ENCODE data around the gene NCAPG. TPM values are rescaled to one million over a fixed set of nuclear protein-coding genes. Genes with fewer than 3 reads are reported as not detected.

The NCAPG gene
- polyA plus RNA-seq, 3 donors = not detected

GRCh38 chr4:17811078-17811603 lies 362 bp downstream of the NCAPG start:
- Mint-ChIP-seq H3K27ac (peak overlapping the region in 6 of 7 donors; percentile 1 to 99 (median 87)), H3K4me3 (peak overlapping the region; percentile 98 to 99), H3K4me1 (peaks cover 54% of the 10 kb centered on the region), H3K9me3 (no peaks in the 10 kb centered on the region), H3K27me3 (ENCODE audit: low read depth in 3 of 3) (no peaks in the 10 kb centered on the region), H3K36me3 (peaks cover 6 to 14% of the 10 kb centered on the region in 2 donors)
- 0% methylated on average over 40 of the region's 48 CpGs for WGBS (ENCODE audit: insufficient coverage)
- Histone ChIP-seq H4K20me1 (ENCODE audit: insufficient read depth, low read length) (peaks cover 13% of the 10 kb centered on the region), H3K27ac (ENCODE audit: low read depth in 1 of 2, low read length in 2 of 2) (peak overlapping the region in 1 of 2 donors; percentile 39), H3K9ac (ENCODE audit: insufficient read depth, low read length, poor library complexity, severe bottlenecking) (peak overlapping the region; percentile 51), H3K79me2 (ENCODE audit: insufficient read depth, low read length) (peaks cover 95% of the 10 kb centered on the region), H3K27me3 (ENCODE audit: control insufficient read depth in 2 of 2, insufficient read depth in 2 of 2, low read length in 2 of 2) (no peaks in the 10 kb centered on the region), H3K4me3 (replicated peaks in 1 of 3; ENCODE audit: low read depth in 2 of 3, low read length in 3 of 3) (peak overlapping the region; percentile 77 to 83 (median 83)), H3K4me1 (ENCODE audit: control insufficient read depth in 1 of 2, insufficient read depth in 2 of 2, low read length in 2 of 2) (peaks cover 33 to 68% of the 10 kb centered on the region in 2 donors), H3K9me3 (replicated peaks in 1 of 2; ENCODE audit: control insufficient read depth in 1 of 2, insufficient read depth in 1 of 2, low read length in 2 of 2) (no peaks in the 10 kb centered on the region), H2AFZ (ENCODE audit: insufficient read depth, low read depth, low read length, poor library complexity, severe bottlenecking) (peak overlapping the region; percentile 83), H3K4me2 (replicated peaks; ENCODE audit: extremely low read depth, low read length, poor library complexity, severe bottlenecking) (peak overlapping the region; percentile 85), H3K36me3 (replicated peaks in 1 of 2; ENCODE audit: control insufficient read depth in 1 of 2, insufficient read depth in 2 of 2, low read length in 2 of 2) (peaks cover 0 to 12% of the 10 kb centered on the region in 2 donors)
- DNase-seq = no peak
- no peak for TF ChIP-seq CTCF (IDR thresholded peaks at IDR 0.05)
- intact Hi-C loops (cut with micrococcal nuclease) = loop anchor here (5.0 to 10.0 kb wide), 4 partner anchors 196 to 236 kb away; partner anchors contain the start of genes LAP3 (in 2 of the 2), LCORL (in 2 of the 2) and MED28 (in 1 of the 2)

- intact Hi-C loops (cut with micrococcal nuclease) = loop anchor here (5.0 to 10.0 kb wide), 4 partner anchors 197 to 237 kb away; partner anchors contain the start of genes LAP3 (in 2 of the 2), LCORL (in 2 of the 2) and MED28 (in 1 of the 2)
- Histone ChIP-seq H4K20me1 (ENCODE audit: insufficient read depth, low read length) (peaks cover 8% of the 10 kb centered on the region), H2AFZ (ENCODE audit: insufficient read depth, low read depth, low read length, poor library complexity, severe bottlenecking) (peak overlapping the region; percentile 46), H3K9ac (ENCODE audit: insufficient read depth, low read length, poor library complexity, severe bottlenecking) (no peak overlapping the region), H3K27me3 (ENCODE audit: control insufficient read depth in 2 of 2, insufficient read depth in 2 of 2, low read length in 2 of 2) (no peaks in the 10 kb centered on the region), H3K4me1 (ENCODE audit: control insufficient read depth in 1 of 2, insufficient read depth in 2 of 2, low read length in 2 of 2) (peaks cover 33 to 68% of the 10 kb centered on the region in 2 donors), H3K79me2 (ENCODE audit: insufficient read depth, low read length) (peaks cover 94% of the 10 kb centered on the region), H3K4me3 (replicated peaks in 1 of 3; ENCODE audit: low read depth in 2 of 3, low read length in 3 of 3) (peak overlapping the region in 1 of 3 experiments; percentile 83), H3K27ac (ENCODE audit: low read depth in 1 of 2, low read length in 2 of 2) (peak overlapping the region in 1 of 2 donors; percentile 28), H3K9me3 (replicated peaks in 1 of 2; ENCODE audit: control insufficient read depth in 1 of 2, insufficient read depth in 1 of 2, low read length in 2 of 2) (no peaks in the 10 kb centered on the region), H3K36me3 (replicated peaks in 1 of 2; ENCODE audit: control insufficient read depth in 1 of 2, insufficient read depth in 2 of 2, low read length in 2 of 2) (peaks cover 0 to 17% of the 10 kb centered on the region in 2 donors), H3K4me2 (replicated peaks; ENCODE audit: extremely low read depth, low read length, poor library complexity, severe bottlenecking) (peak overlapping the region; percentile 85)
- TF ChIP-seq CTCF (IDR thresholded peaks at IDR 0.05) = no peak
- Mint-ChIP-seq H3K4me3 (no peak overlapping the region), H3K27ac (peak overlapping the region in 3 of 7 donors; percentile 1 to 54 (median 8)), H3K9me3 (no peaks in the 10 kb centered on the region), H3K36me3 (peaks cover 9 to 18% of the 10 kb centered on the region in 2 donors), H3K4me1 (peaks cover 50% of the 10 kb centered on the region), H3K27me3 (ENCODE audit: low read depth in 3 of 3) (no peaks in the 10 kb centered on the region)
- 20% methylated on average over 1 of the region's 3 CpGs for WGBS (ENCODE audit: insufficient coverage)
- no peak for DNase-seq
These were observed 1.3 kb downstream of the NCAPG start for GRCh38 chr4:17812125-17812524.
